GM12864 (cell line): ENCODE data around the gene FAP.

ENCODE experiments used
- DNase-seq: peaks from one replicate; pipeline ENCODE4 v3.0.0-alpha.2; 2011; ENCODE audit warnings: low read depth
- H3K4me3 ChIP-seq: 2 replicates; pipeline ENCODE4 v1.5.1; 2011; ENCODE audit warnings: mild to moderate bottlenecking, low read depth, low read length, control low read depth
- TF ChIP-seq, protein P1 (sequence below): IDR thresholded peaks from 2 replicates; pipeline ENCODE4 v1.5.1; 2011; ENCODE audit warnings: low read depth, mild to moderate bottlenecking, moderate library complexity, low read length, control low read depth, inconsistent platforms; ENCODE audit errors: missing control alignments

Gene FAP

DNA sequence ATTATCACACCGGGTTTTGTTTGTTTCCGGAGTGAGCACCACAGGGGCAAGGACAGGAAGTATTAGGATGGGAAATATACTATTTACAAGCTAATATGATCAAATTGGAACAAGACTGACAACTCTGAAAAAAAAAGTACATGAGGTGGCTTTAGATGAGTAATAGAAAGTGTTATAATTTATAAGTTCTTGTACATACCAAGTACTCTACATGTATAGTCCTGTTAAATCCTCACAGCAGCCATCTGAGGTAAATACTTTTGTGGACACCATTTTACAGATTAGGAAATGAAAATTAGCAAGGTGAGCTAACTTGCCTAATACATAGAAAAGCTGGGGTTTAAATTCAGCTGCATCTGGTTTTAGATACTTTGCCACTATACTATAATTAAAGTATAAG, 11.2 kb downstream of the FAP start:
- no peak for DNase-seq
- TF ChIP-seq, protein P1, sequence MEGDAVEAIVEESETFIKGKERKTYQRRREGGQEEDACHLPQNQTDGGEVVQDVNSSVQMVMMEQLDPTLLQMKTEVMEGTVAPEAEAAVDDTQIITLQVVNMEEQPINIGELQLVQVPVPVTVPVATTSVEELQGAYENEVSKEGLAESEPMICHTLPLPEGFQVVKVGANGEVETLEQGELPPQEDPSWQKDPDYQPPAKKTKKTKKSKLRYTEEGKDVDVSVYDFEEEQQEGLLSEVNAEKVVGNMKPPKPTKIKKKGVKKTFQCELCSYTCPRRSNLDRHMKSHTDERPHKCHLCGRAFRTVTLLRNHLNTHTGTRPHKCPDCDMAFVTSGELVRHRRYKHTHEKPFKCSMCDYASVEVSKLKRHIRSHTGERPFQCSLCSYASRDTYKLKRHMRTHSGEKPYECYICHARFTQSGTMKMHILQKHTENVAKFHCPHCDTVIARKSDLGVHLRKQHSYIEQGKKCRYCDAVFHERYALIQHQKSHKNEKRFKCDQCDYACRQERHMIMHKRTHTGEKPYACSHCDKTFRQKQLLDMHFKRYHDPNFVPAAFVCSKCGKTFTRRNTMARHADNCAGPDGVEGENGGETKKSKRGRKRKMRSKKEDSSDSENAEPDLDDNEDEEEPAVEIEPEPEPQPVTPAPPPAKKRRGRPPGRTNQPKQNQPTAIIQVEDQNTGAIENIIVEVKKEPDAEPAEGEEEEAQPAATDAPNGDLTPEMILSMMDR, result no peak
- no peak overlapping the region for H3K4me3 ChIP-seq

DNA sequence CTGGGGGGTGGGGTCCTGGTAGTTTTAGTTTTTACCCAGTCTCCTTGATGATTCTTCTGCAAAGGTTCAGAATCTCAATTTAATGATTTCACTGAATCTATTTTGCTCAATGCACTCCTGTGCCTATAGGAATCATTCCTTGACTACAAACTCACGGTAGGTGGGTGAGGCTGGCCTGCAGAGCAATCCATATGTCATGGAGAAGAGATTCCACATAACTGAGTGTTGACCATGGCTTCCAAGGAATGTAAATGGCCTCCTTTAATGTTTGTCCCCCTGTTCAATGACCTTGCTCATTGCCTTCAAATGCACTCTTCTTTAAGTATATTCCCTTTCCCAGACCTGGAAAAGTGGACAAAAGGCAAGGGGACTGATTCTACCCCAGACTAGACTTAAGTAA, 12.5 kb downstream of the FAP start:
- TF ChIP-seq, protein P1, result no peak
- no peak for DNase-seq
- H3K4me3 ChIP-seq, result no peak overlapping the region

DNA sequence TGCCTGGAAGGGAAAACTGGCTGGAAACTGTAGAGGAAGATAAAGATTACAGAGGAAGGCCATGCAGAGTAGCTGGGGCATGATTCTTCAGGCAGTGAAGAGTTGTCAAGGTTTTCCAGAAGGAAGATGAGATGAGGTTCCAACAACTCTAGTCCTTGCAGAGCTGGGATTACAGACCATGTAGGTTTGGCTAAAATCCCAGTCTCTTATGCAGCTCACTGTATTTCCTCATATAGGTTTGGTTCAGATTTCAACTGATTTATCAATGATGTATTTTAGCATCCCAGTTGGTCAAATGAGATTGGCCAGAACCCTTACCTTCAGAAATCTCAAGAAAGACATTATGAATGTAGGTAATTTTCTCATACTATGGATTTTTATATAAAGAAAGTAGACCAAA, 16.4 kb downstream of the FAP start:
- no peak overlapping the region for H3K4me3 ChIP-seq
- no peak for DNase-seq
- TF ChIP-seq, protein P1, result no peak

DNA sequence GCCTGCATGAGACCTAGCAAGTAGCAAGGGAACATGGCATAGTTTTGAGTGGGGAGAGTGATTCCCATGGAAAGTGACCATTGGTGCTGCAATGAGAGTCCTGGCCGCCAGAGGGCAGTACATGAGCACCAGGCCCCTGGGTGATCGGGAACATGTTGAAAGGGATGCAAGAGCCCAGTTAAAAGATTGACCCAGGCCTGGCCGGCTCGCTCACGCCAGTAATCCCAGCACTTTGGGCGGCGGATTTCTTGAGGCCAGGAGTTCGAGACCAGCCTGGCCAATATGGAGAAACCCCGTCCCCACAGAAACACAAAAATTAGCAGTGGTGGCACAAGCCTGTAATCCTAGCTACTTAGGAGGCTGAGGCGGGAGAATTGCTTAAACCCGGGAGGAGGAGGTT, 22.2 kb downstream of the FAP start:
- TF ChIP-seq, protein P1, result peak; percentile 97
- DNase-seq, result peak; percentile 13

DNA sequence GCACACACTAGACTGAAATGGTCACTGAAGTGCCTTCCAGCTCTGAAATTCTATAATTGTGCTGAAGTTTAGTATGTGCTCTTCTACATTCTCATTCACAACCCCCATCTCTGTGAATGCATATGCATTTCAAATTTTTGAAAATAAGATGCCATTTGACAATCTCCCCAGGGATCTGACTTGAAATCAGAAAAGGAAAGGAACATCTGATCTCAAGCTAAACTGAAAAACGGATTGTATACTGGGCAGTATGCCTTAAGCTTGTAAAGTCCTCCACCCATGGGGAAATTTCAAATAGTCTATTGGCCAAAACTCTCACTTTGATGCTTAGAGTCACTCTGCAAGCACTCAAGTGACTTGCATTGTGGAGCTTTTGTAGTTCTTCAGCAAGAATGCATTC, 22.9 kb downstream of the FAP start:
- H3K4me3 ChIP-seq, result no peak overlapping the region
- TF ChIP-seq, protein P1, result no peak
- DNase-seq, result no peak

More for the DNA sequence above, 22.2 kb downstream of the FAP start:
- no peak overlapping the region for H3K4me3 ChIP-seq

DNA sequence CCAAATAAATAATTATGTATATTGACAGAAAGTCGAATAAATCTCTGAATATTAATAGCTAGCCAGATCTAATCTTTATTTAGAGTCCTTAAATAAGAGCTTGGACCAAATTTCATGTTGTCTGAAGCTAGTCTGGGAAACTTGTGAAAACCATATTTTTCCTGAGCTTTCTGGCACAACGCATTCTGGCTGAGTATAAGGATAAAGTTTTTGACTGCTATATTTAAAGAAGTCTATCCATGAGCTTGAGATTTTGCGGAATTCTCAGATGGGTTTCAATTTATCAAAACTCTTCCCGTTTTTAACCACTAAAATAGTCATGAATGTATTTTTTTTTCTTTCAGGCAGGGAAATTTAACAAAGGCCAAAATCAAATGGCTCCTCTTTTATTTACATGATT, 23.8 kb downstream of the FAP start:
- H3K4me3 ChIP-seq, result no peak overlapping the region
- TF ChIP-seq, protein P1, result no peak
- DNase-seq, result no peak

DNA sequence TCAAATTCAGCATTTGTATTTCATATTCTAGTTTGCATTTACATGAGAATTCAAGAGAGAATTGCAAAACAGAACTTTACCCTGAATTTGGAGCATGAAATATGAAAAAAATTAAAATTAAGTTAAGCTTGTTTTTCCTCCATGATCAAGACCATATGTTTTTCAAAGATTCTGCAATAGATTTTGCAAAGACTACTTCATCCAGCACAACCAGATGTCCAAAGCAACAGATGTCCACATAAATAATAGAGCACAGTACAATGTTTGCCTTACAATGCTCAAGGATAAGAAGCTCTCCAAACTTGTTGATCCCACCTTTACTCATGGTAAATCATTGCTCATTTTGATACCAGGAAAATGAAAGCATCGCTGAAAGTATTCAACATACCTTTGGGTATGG, 25.6 kb downstream of the FAP start:
- no peak overlapping the region for H3K4me3 ChIP-seq
- TF ChIP-seq, protein P1, result no peak
- no peak for DNase-seq
